Measurements from ENCODE around the gene PALM3.

The PALM3 gene

GRCh38 chr19:14061751-14062557 is at the start of gene PALM3:
PALM3 (minus strand) TSS chr19:14062076; CDS start chr19:14061980, 96 bp downstream.
- no peak within 1 kb of the TSS for H3K4me3 ChIP-seq
- H3K27ac ChIP-seq: no peak within 1 kb of the TSS

- Histone ChIP-seq H3K4me3 (no peak overlapping the region), H3K27ac (peak overlapping the region in 5 of 21 experiments; percentile 53 to 81 (median 69))
These were observed 49.6 kb upstream of the PALM3 start for GRCh38 chr19:14111486-14111885.

- Histone ChIP-seq H3K27ac (no peak overlapping the region), H3K4me3 (no peak overlapping the region)
These were observed 48.8 kb upstream of the PALM3 start for GRCh38 chr19:14110650-14111049.

DNA sequence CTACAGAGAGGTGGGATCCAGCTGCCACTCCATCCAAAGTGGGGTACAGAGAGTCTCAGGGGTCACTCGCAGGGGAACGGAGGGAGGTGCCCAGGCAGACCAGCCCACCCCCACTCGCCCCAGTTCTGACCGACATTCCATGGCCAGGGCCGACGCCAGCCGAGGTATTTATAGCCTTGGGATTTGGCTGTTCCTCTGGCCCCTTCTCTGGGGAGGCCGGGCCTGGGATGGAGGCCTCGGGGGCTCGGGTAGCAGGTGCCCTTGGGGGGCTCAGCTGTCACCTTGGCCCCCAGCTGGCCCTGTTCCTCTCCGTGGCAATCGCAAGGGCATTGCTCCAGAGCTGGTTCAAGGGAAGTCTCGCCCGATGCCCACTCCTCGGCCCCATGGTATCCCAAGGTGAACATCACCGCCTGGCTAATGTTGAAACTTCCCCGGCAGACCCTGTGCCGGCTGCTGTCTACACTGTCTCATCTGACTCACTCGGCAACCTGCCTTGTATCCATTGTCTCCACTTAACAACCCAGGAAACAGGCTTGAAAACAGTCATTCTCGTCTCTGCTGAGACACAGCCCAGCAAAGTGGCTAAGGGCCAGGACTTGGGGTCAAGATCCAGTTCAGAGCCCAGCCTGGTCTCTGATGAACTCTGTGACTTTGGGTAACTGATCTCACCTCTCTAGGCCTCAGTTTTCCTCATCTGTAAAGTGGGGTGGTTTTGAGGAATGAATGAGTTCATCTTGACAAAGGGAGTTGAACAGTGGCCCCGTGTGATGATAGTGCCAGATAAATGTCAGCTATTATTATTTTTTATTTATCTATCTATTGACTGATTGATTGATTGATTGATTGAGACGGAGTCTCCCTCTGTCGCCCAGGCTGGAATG is 45.9 kb upstream of the PALM3 start:
- H3K27ac ChIP-seq: peak overlapping the region in 2 of 21 experiments; percentile 16 to 31
- H3K4me3 ChIP-seq: no peak overlapping the region

DNA sequence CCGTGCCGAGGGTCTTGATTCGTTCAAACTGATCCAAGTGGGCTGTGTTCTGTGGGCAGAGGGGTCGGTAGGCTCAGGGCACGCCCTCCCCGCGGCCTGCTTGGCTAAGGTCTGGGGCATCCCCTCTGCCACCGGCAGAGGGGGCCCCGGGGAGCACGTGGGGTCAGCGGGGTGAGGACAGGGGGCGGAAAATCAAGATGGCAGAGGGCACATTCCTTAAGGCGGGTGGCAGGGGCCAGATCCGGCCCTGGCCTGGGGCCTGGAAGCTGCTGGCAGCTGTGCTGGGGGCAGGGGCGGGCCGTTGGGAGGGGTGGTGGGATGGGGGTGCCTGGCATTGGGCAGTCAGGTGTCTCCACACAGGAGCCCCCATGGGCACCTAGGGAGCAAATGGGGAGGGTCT is 45.0 kb upstream of the PALM3 start:
- Histone ChIP-seq H3K4me3 (no peak overlapping the region), H3K27ac (no peak overlapping the region)

DNA sequence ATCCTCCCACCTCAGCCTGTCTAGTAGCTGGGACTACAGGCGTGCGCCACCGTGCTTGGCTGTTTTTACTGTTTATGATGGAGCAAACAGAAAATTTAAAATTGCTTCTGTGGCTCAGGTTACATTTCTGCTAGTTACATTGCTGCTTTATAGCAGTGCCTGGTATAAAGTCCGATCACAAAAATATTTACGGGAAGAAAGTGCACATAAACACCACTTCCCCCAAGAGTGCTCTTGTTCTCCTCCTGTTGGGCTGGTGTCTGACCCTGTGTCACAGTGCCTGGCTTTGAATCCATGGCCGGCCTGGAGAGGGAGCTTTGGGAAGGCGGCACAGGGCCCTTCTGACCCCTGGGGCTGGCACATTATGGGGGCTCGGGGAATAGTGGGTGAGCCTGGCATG is 43.8 kb upstream of the PALM3 start:
- H3K4me3 ChIP-seq: no peak overlapping the region
- no peak overlapping the region for H3K27ac ChIP-seq

DNA sequence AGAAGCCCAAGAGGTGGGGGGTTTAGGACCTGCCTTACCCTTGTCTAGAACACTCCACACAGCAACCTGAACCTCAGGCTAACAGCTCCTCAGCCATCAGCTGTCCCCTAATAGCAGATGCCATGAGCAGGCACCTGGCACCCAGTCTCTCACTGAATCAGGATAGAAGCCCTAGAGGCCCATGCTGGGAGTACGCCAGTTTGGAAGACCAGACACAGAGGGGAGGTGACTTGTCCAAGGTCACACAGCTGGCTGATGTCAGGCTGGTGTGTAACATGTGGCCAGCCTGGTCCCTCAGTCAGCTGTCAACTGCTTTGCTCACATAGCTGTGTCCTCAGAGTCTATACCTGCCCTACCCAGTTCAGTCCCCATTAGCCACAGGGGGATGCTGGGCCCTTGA is 41.4 kb upstream of the PALM3 start:
- no peak overlapping the region for H3K27ac ChIP-seq
- H3K4me3 ChIP-seq: no peak overlapping the region

DNA sequence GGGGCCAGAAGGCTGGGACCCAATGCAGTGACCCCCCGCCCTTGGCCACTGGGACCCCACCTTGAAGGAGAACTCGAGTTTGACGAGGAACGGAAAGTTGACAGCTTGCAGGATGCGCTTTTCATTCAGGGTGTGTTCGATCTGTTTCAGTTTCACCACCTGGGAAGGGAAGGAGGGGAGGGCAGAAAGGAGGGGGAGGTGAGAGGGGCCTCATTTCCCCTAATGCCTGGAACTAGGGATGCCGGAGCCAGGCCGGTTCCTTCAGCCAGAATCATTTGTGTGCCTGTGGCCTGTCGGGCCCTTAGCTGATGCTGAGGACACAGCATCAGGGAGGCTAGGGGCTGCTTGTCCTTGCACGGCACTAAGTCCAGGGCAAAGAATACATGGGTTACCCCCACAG is 40.9 kb upstream of the PALM3 start:
- Histone ChIP-seq H3K27ac (no peak overlapping the region), H3K4me3 (no peak overlapping the region)

GRCh38 chr19:14102102-14102696 is 40.3 kb upstream of the PALM3 start:
- Histone ChIP-seq H3K27ac (peak overlapping the region in 1 of 21 experiments; percentile 17), H3K4me3 (no peak overlapping the region)

DNA sequence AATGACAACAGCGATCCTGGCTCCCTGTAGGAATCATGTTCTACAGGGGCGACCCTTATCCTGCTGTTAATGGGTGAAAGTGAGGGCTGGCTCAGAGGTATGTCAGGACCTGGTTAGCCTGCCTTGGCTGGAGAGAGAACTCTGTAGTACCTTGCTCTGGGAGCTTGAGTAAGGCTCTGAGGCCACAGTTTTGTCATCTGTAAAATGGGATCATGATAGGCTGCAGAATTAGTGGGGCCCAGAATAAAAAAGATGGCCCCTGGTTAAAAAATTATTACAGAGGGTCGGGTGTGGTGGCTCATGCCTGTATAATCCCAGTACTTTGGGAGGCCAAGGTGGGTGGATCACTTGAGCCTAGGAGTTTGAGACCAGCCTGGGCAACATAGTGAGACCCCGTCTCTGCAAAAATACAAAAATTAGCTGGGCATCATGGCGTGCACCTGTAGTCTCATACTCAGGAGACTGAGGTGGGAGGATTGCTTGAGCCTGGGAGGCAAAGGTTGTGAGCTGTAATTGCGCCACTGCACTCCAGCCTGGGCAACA is 39.2 kb upstream of the PALM3 start:
- Histone ChIP-seq H3K4me3 (no peak overlapping the region), H3K27ac (no peak overlapping the region)

GRCh38 chr19:14097532-14098151 is 35.8 kb upstream of the PALM3 start:
- no peak overlapping the region for H3K27ac ChIP-seq
- no peak overlapping the region for H3K4me3 ChIP-seq

DNA sequence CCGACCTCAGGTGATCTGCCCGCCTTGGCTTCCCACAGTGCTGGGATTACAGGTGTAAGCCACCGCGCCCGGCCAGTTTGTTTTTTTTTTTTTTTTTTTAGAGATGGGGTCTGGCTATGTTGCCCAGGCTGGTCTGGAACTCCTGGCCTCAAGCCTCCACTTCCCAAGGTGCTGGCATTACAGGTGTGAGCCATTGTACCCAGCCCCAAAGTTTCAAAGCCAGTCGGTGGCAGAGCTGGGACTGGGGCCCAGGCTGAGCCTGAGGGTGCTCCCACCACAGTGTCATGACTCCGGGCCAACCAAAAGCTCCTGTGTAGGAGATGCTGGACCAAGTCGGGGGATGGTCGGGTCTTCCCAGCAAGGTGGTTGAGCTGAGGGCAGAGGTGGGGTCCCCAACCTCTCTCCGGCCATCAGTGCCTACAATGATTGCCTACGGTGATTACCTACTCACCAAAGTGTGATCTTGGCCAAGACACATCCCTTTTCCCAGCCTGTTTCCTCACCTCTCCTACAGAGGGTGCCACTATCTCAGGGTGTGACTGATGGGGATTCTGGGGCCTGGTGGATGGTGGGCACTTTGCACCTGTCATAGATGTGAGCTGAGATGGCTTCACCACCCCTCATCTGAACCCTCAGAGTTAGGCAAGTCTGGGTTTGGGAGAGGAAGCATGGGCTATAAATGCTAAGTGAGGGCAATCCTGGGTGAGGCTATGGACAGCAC is 34.6 kb upstream of the PALM3 start:
- no peak overlapping the region for H3K4me3 ChIP-seq
- H3K27ac ChIP-seq: no peak overlapping the region

GRCh38 chr19:14094854-14095253 is 33.0 kb upstream of the PALM3 start:
- no peak overlapping the region for H3K4me3 ChIP-seq
- no peak overlapping the region for H3K27ac ChIP-seq

- Histone ChIP-seq H3K4me3 (no peak overlapping the region), H3K27ac (no peak overlapping the region)
These were observed 31.4 kb upstream of the PALM3 start for GRCh38 chr19:14093117-14093823.

DNA sequence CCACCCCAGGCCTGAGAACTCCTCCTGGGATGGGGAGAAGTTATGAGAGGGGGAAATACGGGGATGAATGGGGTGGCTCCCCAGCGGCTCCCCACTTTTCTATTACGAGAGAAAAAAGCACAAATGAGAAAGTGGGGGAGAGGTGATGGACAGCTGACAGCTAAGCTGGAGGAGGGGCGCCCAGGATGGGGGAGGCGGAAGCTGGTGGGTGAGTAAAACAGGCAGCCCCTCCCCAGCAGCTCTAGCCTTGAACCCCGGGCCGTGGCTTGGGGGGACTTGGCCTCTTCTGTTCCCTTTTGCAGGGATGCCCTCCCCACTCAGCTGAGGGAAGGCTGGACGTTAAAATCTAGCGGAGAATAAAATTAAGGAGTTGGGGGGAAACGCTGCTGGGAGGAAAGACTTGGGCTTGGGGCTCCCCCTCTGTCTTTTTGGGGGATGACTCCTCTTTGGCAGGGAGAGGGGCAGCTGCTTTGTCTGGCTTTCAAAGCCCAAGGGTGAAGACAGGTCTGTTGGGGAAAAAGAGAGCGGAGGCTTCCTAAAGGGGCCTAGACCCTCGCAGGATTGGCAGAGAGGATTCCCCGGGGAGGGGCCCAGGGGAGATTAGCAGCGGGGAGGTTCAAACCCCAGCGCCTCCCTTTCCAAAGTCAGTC is 30.1 kb upstream of the PALM3 start:
- peak overlapping the region; percentile 41 to 90 (median 76) for H3K4me3 ChIP-seq

GRCh38 chr19:14091081-14091812 is 29.4 kb upstream of the PALM3 start:
- Histone ChIP-seq H3K27ac (peak overlapping the region; percentile 66 to 95 (median 89)), H3K4me3 (peak overlapping the region; percentile 41 to 90 (median 76))

More for the DNA sequence above, 30.1 kb upstream of the PALM3 start:
- peak overlapping the region in 17 of 21 experiments; percentile 66 to 95 (median 89) for H3K27ac ChIP-seq

DNA sequence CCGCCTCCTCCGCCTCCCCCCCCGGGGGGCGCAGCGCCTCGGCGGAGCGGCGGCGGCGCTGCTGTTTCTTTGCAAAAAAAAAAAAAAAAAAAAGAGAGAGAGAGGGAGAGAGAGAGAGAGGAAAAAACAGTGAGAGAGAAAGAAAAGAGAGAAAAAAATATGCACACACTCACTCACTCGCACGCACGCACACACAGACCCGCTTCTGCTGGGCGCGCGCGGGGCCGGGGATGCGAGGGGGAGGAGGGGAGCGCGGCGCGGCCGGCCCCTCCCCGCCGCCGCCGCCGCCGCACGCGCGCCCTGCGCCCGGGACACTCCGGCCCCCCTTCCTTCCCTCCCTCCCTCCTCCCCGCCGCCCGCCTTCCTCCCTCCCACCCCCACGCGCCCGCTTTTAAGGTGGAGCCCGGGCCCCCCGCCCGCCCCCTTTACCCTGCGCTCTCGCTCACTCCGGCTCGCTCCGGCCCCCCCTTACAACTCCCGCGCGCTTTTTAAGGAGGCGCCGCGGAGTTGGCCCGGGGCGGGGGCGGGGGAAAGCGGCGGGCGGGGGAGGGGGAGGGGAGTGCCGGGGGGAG is 28.7 kb upstream of the PALM3 start, which contains the start of gene SAMD1:
Gene SAMD1, minus strand, starts transcription at position 243 of the 572 bp plus-strand sequence.
- Histone ChIP-seq H3K4me3 (peak within 1 kb of the TSS; percentile 41 to 90 (median 76)), H3K27ac (peak within 1 kb of the TSS; percentile 66 to 95 (median 89))
